GM12892 (cell line): ENCODE results near the gene NCAPD3.

Experiments
- DNase-seq: peaks from one replicate; pipeline ENCODE4 v3.0.0; 2011; ENCODE audit not compliant: insufficient read length
- FAIRE-seq: peaks from 2 replicates; lab custom pipeline; 2011; peaks lifted over from hg19 to GRCh38; lab: Jason Lieb, UNC
- POLR2A ChIP-seq: IDR thresholded peaks from 2 replicates; pipeline ENCODE4 v1.6.1; 2011; ENCODE audit warnings: low read depth, low read length, control low read depth
- POLR2AphosphoS5 ChIP-seq: IDR thresholded peaks from 2 replicates; pipeline ENCODE4 v1.6.1; 2011; ENCODE audit warnings: low read depth, low read length, control low read depth
- TAF1 ChIP-seq: IDR thresholded peaks from 2 replicates; pipeline ENCODE4 v1.6.1; 2011; ENCODE audit warnings: low read depth, mild to moderate bottlenecking, control low read depth, low read length, borderline replicate concordance

The NCAPD3 gene

GRCh38 chr11:134250246-134250645 lies 26.5 kb upstream of the NCAPD3 start:
- TF ChIP-seq TAF1: no peak
- no peak for TF ChIP-seq POLR2AphosphoS5
- no peak for TF ChIP-seq POLR2A
- FAIRE-seq: no peak
- DNase-seq: no peak

GRCh38 chr11:134248910-134249480 lies 25.2 kb upstream of the NCAPD3 start:
- DNase-seq: no peak
- FAIRE-seq: peak; percentile 5
- TF ChIP-seq TAF1 (no peak), POLR2A (no peak), POLR2AphosphoS5 (no peak)

- FAIRE-seq (no peak), DNase-seq (no peak)
- TF ChIP-seq POLR2AphosphoS5 (no peak), TAF1 (no peak), POLR2A (no peak)
Observed at GRCh38 chr11:134246678-134247077, 22.9 kb upstream of the NCAPD3 start.

GRCh38 chr11:134246100-134246499 lies 22.3 kb upstream of the NCAPD3 start:
- no peak for DNase-seq
- TF ChIP-seq POLR2AphosphoS5 (no peak), TAF1 (no peak), POLR2A (no peak)
- no peak for FAIRE-seq

- TF ChIP-seq TAF1: no peak
- no peak for TF ChIP-seq POLR2AphosphoS5
- no peak for TF ChIP-seq POLR2A
- FAIRE-seq (no peak), DNase-seq (no peak)
Observed at GRCh38 chr11:134245434-134245833, 21.7 kb upstream of the NCAPD3 start.

GRCh38 chr11:134244593-134244992 lies 20.8 kb upstream of the NCAPD3 start:
- TF ChIP-seq POLR2AphosphoS5 (no peak), POLR2A (no peak), TAF1 (no peak)
- no peak for DNase-seq
- FAIRE-seq: peak; percentile 74

- TF ChIP-seq POLR2AphosphoS5 (no peak), TAF1 (no peak)
- no peak for FAIRE-seq
- no peak for DNase-seq
Observed at GRCh38 chr11:134243913-134244312, 20.1 kb upstream of the NCAPD3 start.

- TF ChIP-seq POLR2A (no peak), TAF1 (no peak), POLR2AphosphoS5 (no peak)
- FAIRE-seq: no peak
- no peak for DNase-seq
Observed at GRCh38 chr11:134242376-134242775, 18.6 kb upstream of the NCAPD3 start.

- DNase-seq: no peak
- FAIRE-seq: no peak
- no peak for TF ChIP-seq POLR2A
- TF ChIP-seq POLR2AphosphoS5: no peak
- TF ChIP-seq TAF1: no peak
Observed at GRCh38 chr11:134240592-134240991, 16.8 kb upstream of the NCAPD3 start.

- no peak for DNase-seq
- FAIRE-seq: no peak
- TF ChIP-seq POLR2A: no peak
Observed at GRCh38 chr11:134238956-134239355, 15.2 kb upstream of the NCAPD3 start.

GRCh38 chr11:134237557-134237922 lies 13.8 kb upstream of the NCAPD3 start:
- FAIRE-seq: no peak

GRCh38 chr11:134236834-134237556 lies 13.2 kb upstream of the NCAPD3 start:
- TF ChIP-seq TAF1: no peak
- TF ChIP-seq POLR2AphosphoS5: no peak
- no peak for TF ChIP-seq POLR2A
- FAIRE-seq: no peak
- no peak for DNase-seq

More at GRCh38 chr11:134237557-134237922, 13.8 kb upstream of the NCAPD3 start:
- TF ChIP-seq TAF1 (no peak), POLR2A (no peak), POLR2AphosphoS5 (no peak)
- no peak for DNase-seq

- FAIRE-seq (no peak), DNase-seq (no peak)
- TF ChIP-seq POLR2A: no peak
- TF ChIP-seq TAF1: no peak
- TF ChIP-seq POLR2AphosphoS5: no peak
Observed at GRCh38 chr11:134235399-134235798, 11.6 kb upstream of the NCAPD3 start.
